G401.6 (cell line): ENCODE data around the gene STAT1.

Source experiments
- FAIRE-seq: peaks from 2 replicates; lab custom pipeline; 2012; peaks lifted over from hg19 to GRCh38; lab: Jason Lieb, UNC

The STAT1 gene

DNA sequence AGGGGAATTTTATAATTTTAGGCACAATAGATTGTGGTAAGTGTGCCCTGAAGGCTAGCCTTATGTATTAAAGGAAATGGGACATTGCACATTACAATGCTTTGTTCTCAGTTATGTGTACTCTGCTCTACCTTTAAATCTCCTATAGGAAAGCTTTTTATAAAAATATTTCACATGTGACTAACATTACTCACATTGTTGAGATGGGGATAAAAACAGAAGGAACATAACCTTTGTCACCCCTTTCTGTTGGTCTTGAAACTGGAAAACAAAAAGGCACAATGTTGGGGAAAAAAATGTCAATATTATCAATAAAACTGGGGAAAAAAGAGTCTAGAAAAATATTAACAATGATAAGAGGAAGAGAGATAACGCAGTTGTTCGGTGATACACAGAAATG lies 17.3 kb upstream of the STAT1 start:
- no peak for FAIRE-seq

GRCh38 chr2:191030521-191031154 lies 16.7 kb upstream of the STAT1 start:
- peak; percentile 46 for FAIRE-seq

GRCh38 chr2:191029280-191029950 lies 15.4 kb upstream of the STAT1 start:
- no peak for FAIRE-seq

GRCh38 chr2:191026377-191026776 lies 12.4 kb upstream of the STAT1 start:
- FAIRE-seq = no peak

DNA sequence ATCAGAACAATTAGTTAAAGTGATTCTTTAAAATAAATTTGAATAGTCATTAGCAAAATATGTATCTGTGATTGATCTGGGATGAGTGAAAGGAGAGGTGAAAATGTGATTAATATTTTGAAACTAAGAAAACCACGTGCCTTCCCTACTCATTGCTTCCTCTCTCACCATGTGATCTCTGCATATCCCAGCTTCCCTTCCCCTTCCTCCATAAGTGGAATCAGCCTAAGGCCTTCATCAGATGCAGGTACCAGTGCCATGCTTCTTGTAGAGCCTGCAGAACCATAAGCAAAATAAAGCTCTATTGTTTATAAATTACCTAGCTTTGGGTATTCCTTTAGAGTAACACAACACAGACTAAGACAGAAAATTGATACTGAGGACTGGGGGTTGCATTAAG lies 11.2 kb upstream of the STAT1 start:
- FAIRE-seq = no peak

- FAIRE-seq = no peak
Observed at GRCh38 chr2:191023235-191023679, 9.3 kb upstream of the STAT1 start.

DNA sequence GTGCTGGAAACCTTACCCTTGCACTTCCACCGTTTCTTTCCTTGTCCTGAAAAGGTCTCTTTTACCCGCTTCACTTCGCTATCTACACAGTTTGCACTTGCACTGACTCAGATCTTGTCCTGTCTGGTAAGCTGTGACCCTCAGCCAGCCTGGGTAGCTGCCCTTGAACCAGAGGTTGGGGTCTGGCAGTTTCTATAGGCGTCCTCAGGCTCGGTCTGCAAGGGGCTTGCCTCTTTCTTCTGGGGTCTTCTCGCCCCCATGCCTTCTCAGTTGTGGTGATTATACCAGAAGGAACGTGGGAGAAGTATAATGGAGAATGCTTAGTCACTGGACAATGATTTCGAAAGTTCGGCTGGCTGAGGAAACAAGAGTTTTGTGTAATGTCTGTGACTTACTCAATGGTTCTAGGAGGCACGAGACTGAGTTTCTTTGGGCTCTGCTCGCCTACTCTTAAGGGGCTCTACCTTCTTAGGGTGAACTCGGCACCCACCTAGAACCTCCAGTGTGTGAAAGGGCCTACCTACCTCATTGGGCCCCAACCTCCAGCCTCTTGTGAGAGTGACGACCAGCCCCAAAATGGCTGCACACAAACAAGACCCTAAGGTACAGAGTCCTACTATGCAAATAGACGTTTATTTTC lies 6.9 kb upstream of the STAT1 start:
- FAIRE-seq = no peak

- FAIRE-seq = peak; percentile 92
Observed at GRCh38 chr2:191020221-191020741, 6.3 kb upstream of the STAT1 start.

DNA sequence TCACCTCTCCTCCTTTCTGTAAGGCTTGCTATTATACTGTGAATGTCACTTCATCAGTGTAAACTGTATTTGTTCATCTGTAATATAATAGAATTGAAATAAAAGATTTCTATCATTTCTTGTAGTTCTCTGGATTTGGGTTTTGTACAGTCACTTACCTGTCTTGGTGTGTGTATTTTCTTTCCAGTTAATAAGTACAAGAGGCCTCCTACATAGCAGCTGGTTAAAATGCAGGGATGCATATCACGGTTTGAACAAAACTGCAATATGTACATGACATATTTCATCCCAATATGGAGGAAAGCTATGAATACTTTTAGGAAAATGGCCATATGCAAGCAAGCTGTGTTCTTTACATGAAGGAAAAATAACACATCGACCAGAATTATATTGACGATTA lies 5.4 kb upstream of the STAT1 start:
- no peak for FAIRE-seq

- FAIRE-seq = no peak
Observed at GRCh38 chr2:191018643-191019119, 4.7 kb upstream of the STAT1 start.

DNA sequence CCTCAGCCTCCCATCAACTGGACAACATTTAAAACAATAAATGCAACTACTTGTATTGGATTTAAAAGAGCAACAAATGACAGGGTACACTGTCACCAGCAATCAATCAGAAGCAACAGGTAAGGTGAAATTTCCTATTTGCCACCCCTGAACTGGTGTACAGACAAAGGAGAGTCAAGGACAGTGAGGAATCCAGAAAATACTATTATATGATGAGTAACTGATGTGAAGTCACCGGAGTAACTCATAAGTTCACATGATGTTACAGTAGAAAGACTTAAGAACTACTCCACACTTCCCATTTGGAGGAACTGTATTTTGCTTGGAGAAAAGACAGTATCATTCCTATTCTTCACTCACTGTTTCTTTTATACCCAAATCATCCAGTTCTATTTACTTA lies 4.1 kb upstream of the STAT1 start:
- FAIRE-seq = no peak

DNA sequence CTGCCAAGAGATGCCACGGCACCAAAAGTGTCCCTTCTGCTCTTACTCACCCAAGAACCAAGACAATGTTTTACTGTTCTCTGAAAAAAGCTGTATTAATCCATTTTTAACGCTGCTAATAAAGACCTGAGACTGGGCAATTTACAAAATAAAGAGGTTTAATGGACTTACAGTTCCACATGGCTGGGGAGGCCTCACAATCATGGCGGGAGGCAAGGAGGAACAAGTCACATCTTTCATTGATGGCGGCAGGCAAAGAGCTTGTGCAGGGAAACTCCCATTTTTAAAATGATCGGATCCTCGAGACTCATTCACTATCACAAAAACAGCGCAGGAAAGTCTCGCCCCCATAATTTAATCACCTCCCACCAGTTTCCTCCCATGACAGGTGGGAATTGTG lies 1.9 kb upstream of the STAT1 start:
- FAIRE-seq = no peak

DNA sequence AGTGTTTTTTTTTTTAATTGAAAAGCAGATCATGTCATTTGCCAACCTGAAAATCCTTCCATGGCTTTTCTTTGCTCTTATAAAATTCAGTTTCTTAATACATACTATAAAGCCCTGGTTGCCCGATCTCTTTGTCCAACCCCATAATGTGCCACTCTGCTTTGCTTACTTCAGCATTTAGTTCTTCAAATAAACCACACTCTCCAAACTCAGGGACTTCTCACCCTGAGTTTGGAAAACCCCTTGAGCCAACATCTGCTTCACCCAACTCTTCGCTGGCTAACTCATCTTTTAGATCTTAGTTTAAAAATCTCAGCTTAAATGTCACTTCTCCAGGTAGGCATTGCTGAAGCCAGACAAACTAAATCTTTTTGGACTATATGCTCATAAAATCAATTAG lies 1.3 kb upstream of the STAT1 start:
- no peak for FAIRE-seq

GRCh38 chr2:191014653-191015020 lies 666 bp upstream of the STAT1 start:
- no peak for FAIRE-seq

DNA sequence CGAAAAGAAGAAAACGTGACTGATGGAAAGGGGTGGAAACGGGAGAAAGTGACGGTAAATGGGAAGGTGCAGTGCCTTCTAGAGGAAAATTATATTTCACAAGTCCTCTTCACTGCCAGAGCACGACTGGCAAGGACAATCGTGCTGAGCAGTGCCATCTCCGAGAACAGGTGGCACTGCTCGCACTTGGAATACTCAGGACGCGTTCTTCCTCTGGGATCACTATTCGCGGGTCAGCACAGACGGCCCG lies 364 bp downstream of the STAT1 start:
- no peak for FAIRE-seq

DNA sequence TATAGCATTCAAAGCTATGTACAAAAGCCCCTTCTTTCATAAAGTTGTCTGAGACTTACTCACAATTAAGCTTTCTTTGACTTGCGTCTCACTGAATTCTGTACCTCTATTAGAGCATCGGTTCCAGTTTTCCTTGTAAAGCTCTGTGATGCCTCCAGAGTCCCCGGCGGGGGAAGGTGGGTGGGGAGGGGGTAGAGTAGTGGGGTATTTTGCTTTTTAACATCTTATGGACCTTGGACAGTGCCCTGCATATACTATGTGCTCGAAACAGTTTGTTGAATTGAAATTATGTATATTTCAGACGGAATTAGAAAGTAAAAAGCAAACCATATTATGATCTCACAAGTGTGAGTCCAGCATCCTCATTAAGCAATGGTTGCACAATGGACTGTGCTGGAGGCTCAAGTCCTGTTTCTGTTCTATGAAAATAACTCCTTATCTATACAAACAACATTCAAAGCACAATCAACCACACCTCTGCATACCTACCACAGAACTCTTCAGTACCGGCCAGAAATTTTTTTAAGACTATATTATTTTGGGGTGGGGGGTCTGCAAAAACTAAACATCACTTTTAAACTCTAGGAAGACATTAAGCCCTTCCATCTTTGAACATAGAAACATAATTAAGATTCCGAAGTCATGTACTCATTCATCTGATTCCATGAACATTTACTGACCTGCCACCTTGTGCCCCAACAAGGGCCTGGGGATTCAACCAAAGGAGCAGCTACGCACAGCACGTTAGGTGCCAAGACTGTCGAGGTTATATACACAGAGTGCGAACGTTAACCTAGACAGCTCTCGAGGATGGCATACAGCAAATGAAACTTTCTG lies 908 bp downstream of the STAT1 start:
- no peak for FAIRE-seq

DNA sequence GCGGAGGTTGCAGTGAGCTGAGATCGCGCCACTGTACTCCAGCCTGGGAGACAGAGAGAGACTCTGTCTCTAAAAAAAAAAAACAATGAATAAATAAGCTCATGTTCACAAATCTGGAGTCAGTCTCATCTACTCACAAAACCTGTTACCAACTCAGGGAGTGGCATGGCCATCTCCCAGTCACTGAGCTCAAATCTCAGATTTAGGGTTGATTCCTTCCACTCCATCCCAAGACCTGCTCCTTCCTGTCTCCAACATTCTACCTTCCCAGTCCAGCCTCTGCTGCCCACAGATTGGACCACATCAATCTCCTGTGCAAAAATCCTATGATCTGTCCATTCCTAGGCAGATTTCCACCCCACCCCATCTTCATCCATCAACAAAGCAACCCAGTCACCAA lies 1.6 kb downstream of the STAT1 start:
- no peak for FAIRE-seq

GRCh38 chr2:191010887-191011885 lies 2.8 kb downstream of the STAT1 start:
- FAIRE-seq = no peak

DNA sequence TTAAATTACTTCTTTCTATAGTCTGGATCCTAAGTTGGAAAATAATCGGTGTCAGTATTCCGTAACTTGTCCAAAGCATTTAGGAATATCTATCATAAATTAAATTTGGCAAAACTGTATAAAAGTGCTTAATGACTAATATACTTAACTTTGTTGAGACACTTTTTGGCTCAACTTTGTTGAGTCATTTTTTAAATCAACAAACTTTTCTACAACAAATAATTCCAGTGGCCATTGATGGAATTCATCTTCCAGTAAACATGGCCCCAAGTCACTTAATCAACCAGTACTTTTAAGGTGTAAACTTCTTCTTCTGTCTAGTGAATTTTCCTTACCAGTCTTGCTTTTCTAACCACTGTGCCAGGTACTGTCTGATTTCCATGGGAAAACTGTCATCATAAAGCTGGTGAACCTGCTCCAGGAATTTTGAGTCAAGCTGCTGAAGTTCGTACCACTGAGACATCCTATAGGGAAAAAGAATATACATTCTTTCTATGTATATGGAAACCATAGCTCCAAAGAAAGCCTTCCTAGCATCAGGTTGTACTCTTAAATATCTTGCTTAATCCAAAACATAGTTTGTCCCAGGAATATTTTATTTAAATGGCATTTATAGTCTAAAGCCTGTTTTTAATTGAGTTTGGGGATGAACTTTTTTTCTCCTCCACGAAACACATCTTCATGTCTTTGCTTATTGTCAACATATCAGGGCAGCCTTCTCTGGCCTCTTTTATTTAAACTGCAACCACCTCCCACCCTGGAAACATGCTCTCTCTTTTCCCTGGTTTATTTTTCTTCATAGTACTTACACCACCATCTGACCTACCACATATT lies 4.2 kb downstream of the STAT1 start:
- no peak for FAIRE-seq

GRCh38 chr2:191008286-191008685 lies 5.7 kb downstream of the STAT1 start:
- no peak for FAIRE-seq
